ENCODE data around the gene NOB1. TPM values are rescaled to one million over a fixed set of nuclear protein-coding genes. Genes with fewer than 3 reads are reported as not detected.
A peak's percentile ranks its signal among the peaks of the same experiment; 100 is the strongest.

Gene NOB1
- total and polyA plus RNA-seq, 9 of the 15 experiments (the other 6 are each of a cell fraction or from before 2014, with no cell fraction given): 42.4 to 148 (median 116) TPM

DNA sequence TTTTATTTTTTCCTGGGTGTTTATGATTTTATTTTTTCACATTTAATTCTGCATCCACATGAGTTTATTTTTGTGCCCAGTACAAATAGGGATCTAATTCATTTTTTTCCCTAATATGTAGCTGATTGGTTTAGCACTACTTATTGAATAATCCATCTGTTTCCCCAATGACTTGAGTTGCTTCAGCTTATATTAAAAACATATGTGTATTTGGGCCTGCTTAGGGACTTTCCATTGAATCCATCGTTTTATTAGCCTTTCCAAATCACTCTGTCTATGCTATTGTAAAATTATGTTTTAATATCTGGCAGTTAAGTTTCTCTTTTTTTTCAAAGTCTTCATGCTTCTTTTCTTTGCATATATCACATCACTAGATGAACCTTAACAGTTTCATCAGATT, 49.6 kb upstream of the NOB1 start:
- Histone ChIP-seq H4K20me1 (replicated peaks; ENCODE audit: control insufficient read depth, insufficient read depth, low read length) (no peaks in the 10 kb centered on the region), H3K9ac (ENCODE audit: insufficient read depth in 1 of 2, low read depth in 2 of 2, low read length in 2 of 2) (no peak overlapping the region), H3K36me3 (ENCODE audit: control insufficient read depth, insufficient read depth, low read length) (peaks cover 10% of the 10 kb centered on the region; the same call in 1 of the 3 replicates), H3K9me3 (replicated peaks; ENCODE audit: control insufficient read depth, insufficient read depth, low read depth, low read length) (no peaks in the 10 kb centered on the region), H3K4me3 (no peak overlapping the region), H3K27ac (ENCODE audit: extremely low read depth, low read depth, low read length) (no peak overlapping the region), H3K79me2 (ENCODE audit: control insufficient read depth, insufficient read depth, low read length) (no peaks in the 10 kb centered on the region), H3K4me2 (ENCODE audit: insufficient read depth, low read length) (no peak overlapping the region), H2AFZ (ENCODE audit: low read depth, low read length) (no peak overlapping the region), H3K27me3 (ENCODE audit: control insufficient read depth in 2 of 2, insufficient read depth in 2 of 2, low read length in 2 of 2) (no peaks in the 10 kb centered on the region), H3K9me1 (ENCODE audit: control insufficient read depth, insufficient read depth, low read length) (no peaks in the 10 kb centered on the region), H3K4me1 (replicated peaks in 1 of 2; ENCODE audit: control insufficient read depth in 2 of 2, insufficient read depth in 2 of 2, low read length in 2 of 2) (no peaks in the 10 kb centered on the region; a peak in 1 of 5 replicates)
- TF ChIP-seq CEBPB (tag; IDR thresholded peaks at IDR 0.05) (no peak), KHSRP (IDR thresholded peaks at IDR 0.05) (no peak)
- FAIRE-seq (no peak), DNase-seq (ENCODE audit: extremely low read depth in 1 of 4, low spot score in 3 of 4) (no peak), ATAC-seq (no peak)
- in situ Hi-C loops (cut with MboI): no loop called here
- 12% methylated on average over 1 of the region's 1 CpG for WGBS (ENCODE audit: insufficient coverage, low coverage, missing lambda C conversion rate)
- ChIA-PET CTCF (ENCODE audit: low intra/inter-chr PET ratio) (no interaction called here), POLR2A (interaction anchor here (0.8 kb wide), 1 partner anchor 20 kb away, joined by 3 read pairs; no protein-coding TSS in a partner anchor)
- intact Hi-C loops (cut with micrococcal nuclease): no loop called here
- no TSS peak for BruUV-seq (replicated peaks)

DNA sequence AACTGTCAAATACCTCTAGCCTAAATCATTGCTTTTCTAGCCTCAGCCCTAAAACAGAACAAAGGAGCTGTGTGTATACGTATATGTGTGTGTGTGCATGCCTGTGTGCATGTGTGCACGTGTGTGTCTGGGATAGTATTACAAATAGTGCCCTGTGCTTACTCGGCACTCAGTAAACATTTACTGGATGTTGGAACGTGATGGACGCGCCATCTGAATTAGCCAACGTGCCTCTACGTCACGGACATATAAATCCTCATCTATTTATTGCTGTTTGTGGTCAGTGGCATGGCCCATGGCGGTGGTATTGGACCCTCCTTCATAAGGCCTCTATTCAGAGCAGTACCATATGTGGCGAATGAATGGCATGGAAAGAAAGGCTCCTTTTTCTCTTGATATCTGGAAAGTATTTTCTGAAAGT, 44.9 kb upstream of the NOB1 start:
- ChIA-PET CTCF (ENCODE audit: low intra/inter-chr PET ratio) (interaction anchor here (1.5 kb wide), 1 partner anchor 138 kb away, joined by 4 read pairs; no protein-coding TSS in a partner anchor), POLR2A (no interaction called here)
- Histone ChIP-seq H3K4me3 (no peak overlapping the region), H3K79me2 (ENCODE audit: control insufficient read depth, insufficient read depth, low read length) (no peaks in the 10 kb centered on the region), H3K4me1 (replicated peaks in 1 of 2; ENCODE audit: control insufficient read depth in 2 of 2, insufficient read depth in 2 of 2, low read length in 2 of 2) (no peaks in the 10 kb centered on the region; a peak in 1 of 5 replicates), H3K9me3 (replicated peaks; ENCODE audit: control insufficient read depth, insufficient read depth, low read depth, low read length) (no peaks in the 10 kb centered on the region), H4K20me1 (replicated peaks; ENCODE audit: control insufficient read depth, insufficient read depth, low read length) (peaks cover 8% of the 10 kb centered on the region), H3K36me3 (ENCODE audit: control insufficient read depth, insufficient read depth, low read length) (peaks cover 18% of the 10 kb centered on the region; the same call in 1 of the 3 replicates), H3K27ac (ENCODE audit: extremely low read depth, low read depth, low read length) (no peak overlapping the region), H3K9me1 (ENCODE audit: control insufficient read depth, insufficient read depth, low read length) (peaks cover 5% of the 10 kb centered on the region), H3K9ac (ENCODE audit: insufficient read depth in 1 of 2, low read depth in 2 of 2, low read length in 2 of 2) (no peak overlapping the region), H2AFZ (ENCODE audit: low read depth, low read length) (no peak overlapping the region), H3K27me3 (ENCODE audit: control insufficient read depth in 2 of 2, insufficient read depth in 2 of 2, low read length in 2 of 2) (no peaks in the 10 kb centered on the region), H3K4me2 (ENCODE audit: insufficient read depth, low read length) (no peak overlapping the region)
- intact Hi-C loops (cut with micrococcal nuclease) (loop anchor here (5.0 to 10.0 kb wide), 2 partner anchors 58 to 295 kb away; no protein-coding TSS in a partner anchor), in situ Hi-C loops (cut with MboI) (no loop called here)
- TF ChIP-seq, protein P1, sequence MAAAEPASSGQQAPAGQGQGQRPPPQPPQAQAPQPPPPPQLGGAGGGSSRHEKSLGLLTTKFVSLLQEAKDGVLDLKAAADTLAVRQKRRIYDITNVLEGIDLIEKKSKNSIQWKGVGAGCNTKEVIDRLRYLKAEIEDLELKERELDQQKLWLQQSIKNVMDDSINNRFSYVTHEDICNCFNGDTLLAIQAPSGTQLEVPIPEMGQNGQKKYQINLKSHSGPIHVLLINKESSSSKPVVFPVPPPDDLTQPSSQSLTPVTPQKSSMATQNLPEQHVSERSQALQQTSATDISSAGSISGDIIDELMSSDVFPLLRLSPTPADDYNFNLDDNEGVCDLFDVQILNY (CRISPR knock-in tag; IDR thresholded peaks at IDR 0.05): 0 out of 2 replicates have a peak, but pooled peaks have one; percentile 19
- TF ChIP-seq SMAD2 (IDR thresholded peaks at IDR 0.05; ENCODE audit: low read depth, low read length): no peak
- TSS peak; percentile 27 for BruUV-seq (replicated peaks)
- DNase-seq (ENCODE audit: extremely low read depth in 1 of 4, low spot score in 3 of 4) (no peak), FAIRE-seq (no peak), ATAC-seq (no peak)
- WGBS (ENCODE audit: insufficient coverage, low coverage, missing lambda C conversion rate): 82% methylated on average over 11 of the region's 11 CpGs

Data from K562 (cell line).